K562 (cell line): ENCODE measurements around the gene ZNF837. TPM values are rescaled to one million over a fixed set of nuclear protein-coding genes. Genes with fewer than 3 reads are reported as not detected.

ENCODE experiments used
- BACH1 ChIP-seq: fragments of 200-800 bp; sonication (Bioruptor generic); IDR thresholded peaks from 2 replicates; pipeline ENCODE4 v1.6.1; 2016; ENCODE audit warnings: missing genetic modification characterization, missing compliant biosample characterization
- BHLHE40 ChIP-seq: IDR thresholded peaks from 2 replicates; pipeline ENCODE4 v1.6.1; 2011; ENCODE audit warnings: low read length, improper control_type of control experiment
- CEBPG ChIP-seq, 3 experiments: fragments of 200-800 bp in 1 of 3; sonication (Bioruptor generic) in 1 of 3; sonication (generic) in 1 of 3; formaldehyde crosslinking in 1 of 3; IDR thresholded peaks in 2 of 3; conservative IDR thresholded peaks in 1 of 3; 2 replicates each; pipeline versions ENCODE4 v1.6.1 to v1.8.0; 2016 to 2022; ENCODE audit warnings: missing compliant biosample characterization in 2 of 3, missing genetic modification characterization in 2 of 3, mild to moderate bottlenecking in 1 of 3, missing genetic modification reagents in 1 of 3
- CHCHD3 ChIP-seq: fragments of 250-450 bp; sonication (Bioruptor Pico); IDR thresholded peaks from 2 replicates; pipeline ENCODE4 v2.1.2; 2022; ENCODE audit warnings: mild to moderate bottlenecking
- FIP1L1 ChIP-seq: fragments of 200-400 bp; formaldehyde crosslinking; IDR thresholded peaks from 2 replicates; pipeline ENCODE4 v1.6.1; 2018; ENCODE audit warnings: mild to moderate bottlenecking, low read depth, low read length; ENCODE audit not compliant: poor library complexity, severe bottlenecking
- FOXA3 ChIP-seq, 2 experiments: fragments of 450-650 bp in 1 of 2; sonication (generic) in 1 of 2; formaldehyde crosslinking; IDR thresholded peaks in 1 of 2; conservative IDR thresholded peaks in 1 of 2; 2 replicates each; pipeline versions ENCODE4 v1.4.0 to v1.8.0; 2020 to 2022; ENCODE audit warnings: mild to moderate bottlenecking in 2 of 2, missing genetic modification reagents in 1 of 2
- FOXO4 ChIP-seq: fragments of 450-650 bp; formaldehyde crosslinking; IDR thresholded peaks from 2 replicates; pipeline ENCODE4 v1.4.0; 2020; ENCODE audit warnings: mild to moderate bottlenecking, moderate library complexity
- GABPB1 ChIP-seq: sonication (generic); formaldehyde crosslinking; IDR thresholded peaks from 2 replicates; pipeline ENCODE4 v1.8.0; 2022; ENCODE audit warnings: mild to moderate bottlenecking, missing genetic modification reagents
- HEY1 ChIP-seq: fragments of 250-450 bp; sonication (Bioruptor Pico); IDR thresholded peaks from 2 replicates; pipeline ENCODE4 v1.5.0; 2020; ENCODE audit warnings: mild to moderate bottlenecking, moderate library complexity, borderline replicate concordance
- HNRNPLL ChIP-seq: fragments of 200-400 bp; formaldehyde crosslinking; IDR thresholded peaks from 2 replicates; pipeline ENCODE4 v1.6.1; 2017; ENCODE audit warnings: low read length, low read depth, mild to moderate bottlenecking; ENCODE audit not compliant: poor library complexity, severe bottlenecking
- KAT2B ChIP-seq: IDR thresholded peaks from one replicate; pipeline ENCODE4 v1.6.1; 2012; ENCODE audit warnings: low read depth, mild to moderate bottlenecking, control low read depth, inconsistent platforms, low read length, moderate library complexity
- KAT8 ChIP-seq: fragments of 450-650 bp; IDR thresholded peaks from 2 replicates; pipeline ENCODE4 v1.6.1; 2016; ENCODE audit warnings: low read depth, mild to moderate bottlenecking
- KDM4B ChIP-seq, 2 experiments: fragments of 450-650 bp in 1 of 2; sonication (generic) in 1 of 2; IDR thresholded peaks; 2 replicates each; pipeline ENCODE4 v1.6.1; 2016 to 2017; ENCODE audit warnings: borderline replicate concordance in 2 of 2, antibody characterized with exemption in 1 of 2, low read depth in 1 of 2, mild to moderate bottlenecking in 1 of 2
- LCOR ChIP-seq: sonication (generic); formaldehyde crosslinking; IDR thresholded peaks from 2 replicates; pipeline ENCODE4 v1.8.0; 2022; ENCODE audit warnings: mild to moderate bottlenecking, missing genetic modification reagents
- MCM5 ChIP-seq: fragments of 450-650 bp; IDR thresholded peaks from 2 replicates; pipeline ENCODE4 v1.6.1; 2016; ENCODE audit warnings: low read depth
- MCM7 ChIP-seq, 2 experiments: fragments of 450-650 bp; IDR thresholded peaks; 2 replicates each; pipeline ENCODE4 v1.6.1; 2016 to 2018
- MECOM ChIP-seq: fragments of 250-450 bp; sonication (Bioruptor Pico); IDR thresholded peaks from 2 replicates; pipeline ENCODE4 v1.8.0; 2022; ENCODE audit warnings: inconsistent platforms
- NBN ChIP-seq: fragments of 450-650 bp; IDR thresholded peaks from 2 replicates; pipeline ENCODE4 v1.6.1; 2016; ENCODE audit warnings: low read depth, mild to moderate bottlenecking
- NKRF ChIP-seq: fragments of 450-650 bp; IDR thresholded peaks from 2 replicates; pipeline ENCODE4 v1.6.1; 2016; ENCODE audit warnings: borderline replicate concordance
- POLR2A ChIP-seq: fragments of 450-650 bp; conservative IDR thresholded peaks from 2 replicates; pipeline ENCODE4 v1.6.1; 2016
- RUNX1 ChIP-seq: sonication (generic); IDR thresholded peaks from 2 replicates; pipeline ENCODE4 v1.6.1; 2016; ENCODE audit warnings: antibody characterized with exemption, low read depth
- SMARCC2 ChIP-seq: fragments of 450-650 bp; IDR thresholded peaks from 2 replicates; pipeline ENCODE4 v1.6.1; 2017; ENCODE audit warnings: antibody characterized with exemption, moderate library complexity, mild to moderate bottlenecking, low read depth
- TAF15 ChIP-seq: fragments of 200-400 bp; formaldehyde crosslinking; IDR thresholded peaks from 2 replicates; pipeline ENCODE4 v1.6.1; 2017; ENCODE audit warnings: mild to moderate bottlenecking, low read depth, low read length, moderate library complexity
- ZC3H4 ChIP-seq: sonication (generic); formaldehyde crosslinking; IDR thresholded peaks from 2 replicates; pipeline ENCODE4 v1.9.0; 2021; ENCODE audit warnings: missing genetic modification reagents, borderline replicate concordance
- ZEB2 ChIP-seq: fragments of 450-650 bp; IDR thresholded peaks from 2 replicates; pipeline ENCODE4 v1.6.1; 2016
- ZNF408 ChIP-seq: fragments of 250-450 bp; sonication (Bioruptor Pico); IDR thresholded peaks from 2 replicates; pipeline ENCODE4 v1.4.0; 2020; ENCODE audit warnings: low read depth, mild to moderate bottlenecking, moderate library complexity
- ZNF507 ChIP-seq: conservative IDR thresholded peaks from 2 replicates; pipeline ENCODE4 v1.6.1; 2017; ENCODE audit warnings: missing genetic modification characterization, missing compliant biosample characterization
- polyA plus RNA-seq, 8 experiments: library from polyadenylated mRNA; depleted of rRNA in 4 of 8; stranded (reverse) in 5 of 8; unstranded in 3 of 8; fragments of >200 nt; fragmentation: Nextera tagmentation in 2 of 8; fragmentation: Illumina TruSeq in 1 of 8; extraction: Ambion mirVana in 2 of 8; extraction: Trizol in 1 of 8; gene quantifications; 2 replicates each; pipeline versions ENCODE4 v1.2.1 to v1.2.3, GENCODE V29; 2011 to 2014; ENCODE audit warnings: inconsistent platforms in 1 of 8, missing spikeins in 1 of 8
- total RNA-seq, 7 experiments: library from RNA; depleted of rRNA in 6 of 7; stranded (reverse); fragments of >200 nt in 6 of 7; fragmentation: Illumina TruSeq in 2 of 7; extraction: Trizol in 2 of 7; gene quantifications; 2 replicates each; pipeline versions ENCODE4 v1.2.1 to v1.2.3, GENCODE V29; 2011 to 2021; ENCODE audit warnings: low replicate concordance in 1 of 7

Gene ZNF837
- total and polyA plus RNA-seq, 9 of the 15 experiments (the other 6 are each of a cell fraction or from before 2014, with no cell fraction given) = 0.11 to 2.1 (median 0.57) TPM; not detected in 4

GRCh38 chr19:58380662-58381459 lies at the start of gene ZNF837 (continued):
- TF ChIP-seq MCM5 (no peak), MCM7 (IDR thresholded peaks at IDR 0.05) (no peak), CEBPG (CRISPR knock-in tag; IDR thresholded peaks at IDR 0.05) (no peak), CEBPG (tag; conservative IDR thresholded peaks at IDR 0.05 in 1 of 2, IDR thresholded peaks at IDR 0.05 in 1 of 2) (no peak), GABPB1 (peak; percentile 100), HNRNPLL (peak; percentile 99), LCOR (CRISPR knock-in tag) (no peak), FOXA3 (CRISPR knock-in tag; conservative IDR thresholded peaks at IDR 0.05 in 1 of 2, IDR thresholded peaks at IDR 0.05 in 1 of 2) (no peak), KAT2B (no peak), CHCHD3 (peak; percentile 53; the same call in 1 of the 2 replicates), ZNF408 (CRISPR knock-in tag) (no peak), BHLHE40 (peak; percentile 57; the same call in 1 of the 2 replicates), NKRF (peak; percentile 57; the same call in 1 of the 2 replicates), RUNX1 (no peak), NBN (peak; percentile 50; the same call in 1 of the 2 replicates), KDM4B (IDR thresholded peaks at IDR 0.05; ENCODE audit: borderline replicate concordance in 2 of 2, low read depth in 1 of 2) (peak in 1 of 2 experiments; percentile 96; a peak in 2 of 4 replicates), BACH1 (tag) (no peak), ZEB2 (peak; percentile 97), FOXO4 (CRISPR knock-in tag) (no peak), MECOM (no peak), KAT8 (no peak), HEY1 (CRISPR knock-in tag) (no peak), POLR2A (peak; percentile 96), TAF15 (0 out of 2 replicates have a peak, but pooled peaks have one; percentile 16), ZC3H4 (CRISPR knock-in tag) (no peak; the same call in 1 of the 2 replicates), ZNF507 (no peak), SMARCC2 (no peak), FIP1L1 (peak; percentile 99)
